Right ventricle myocardium superior (tissue), 1 donor: Measurements from ENCODE around the gene NPTN. TPM values are rescaled to one million over a fixed set of nuclear protein-coding genes. Genes with fewer than 3 reads are reported as not detected.
"Not testable (repeated sequence)": the region's sequence is repeated elsewhere in the genome, so short reads cannot be mapped to it uniquely, and the experiment has no call there.

ENCODE experiments used
- ATAC-seq: fragments of 200-7000 bp; cut with Tn5 transposase; one replicate; pipeline ENCODE4 v1.9.1; 2020; ENCODE audit warnings: mild to moderate bottlenecking; ENCODE audit not compliant: poor library complexity
- DNase-seq: peaks from one replicate; pipeline ENCODE4 v3.0.0-alpha.2; 2020
- intact Hi-C: fragments of 100-400 bp; cut with DNase I; formaldehyde crosslinking; loops from one replicate; pipeline ENCODE4 v1.11.2; 2022
- total RNA-seq: library from RNA; stranded (reverse); fragmentation: NEBNext Ultra II Directional; extraction: Animal tissue kit (Norgen Biotek cat#: 25700); gene quantifications from one replicate; pipeline ENCODE4 v1.2.1, GENCODE V29; 2021
- donor health status: DM: no; HTN: yes; CAD: no; lungs with severe emphysema.

Gene NPTN
- total RNA-seq, 1 donor from 2014 or later, result 188 TPM

- ATAC-seq, result no peak
- intact Hi-C loops, result no loop called here
- DNase-seq, result no peak
Observed at GRCh38 chr15:73550190-73550589, 83.0 kb downstream of the NPTN start.

GRCh38 chr15:73548925-73549324 is 84.3 kb downstream of the NPTN start:
- not testable (repeated sequence) for ATAC-seq, DNase-seq
- intact Hi-C loops, result loop anchor here (10.0 kb wide), 1 partner anchor 244 kb away; no protein-coding TSS in a partner anchor

GRCh38 chr15:73541479-73541878 is 91.7 kb downstream of the NPTN start:
- ATAC-seq (no peak), DNase-seq (no peak)
- intact Hi-C loops, result loop anchor here (10.0 kb wide), 1 partner anchor 237 kb away; no protein-coding TSS in a partner anchor

- ATAC-seq, result no peak
- intact Hi-C loops, result loop anchor here (10.0 kb wide), 1 partner anchor 235 kb away; no protein-coding TSS in a partner anchor
Observed at GRCh38 chr15:73540161-73540560, 93.0 kb downstream of the NPTN start.

GRCh38 chr15:73539212-73540128 is 93.7 kb downstream of the NPTN start:
- intact Hi-C loops, result loop anchor here (10.0 kb wide), 1 partner anchor 235 kb away; no protein-coding TSS in a partner anchor
- DNase-seq (no peak), ATAC-seq (no peak)

More at GRCh38 chr15:73540161-73540560, 93.0 kb downstream of the NPTN start:
- no peak for DNase-seq

GRCh38 chr15:73538563-73539211 is 94.5 kb downstream of the NPTN start:
- intact Hi-C loops, result no loop called here
- DNase-seq, result no peak
- ATAC-seq, result no peak

- no peak for DNase-seq
- no peak for ATAC-seq
- intact Hi-C loops, result no loop called here
Observed at GRCh38 chr15:73538123-73538522, 95.1 kb downstream of the NPTN start.

GRCh38 chr15:73530649-73531048 is 102.5 kb downstream of the NPTN start:
- intact Hi-C loops, result no loop called here
- ATAC-seq, result no peak

GRCh38 chr15:73527598-73527997 is 105.6 kb downstream of the NPTN start:
- no peak for DNase-seq
- intact Hi-C loops, result no loop called here
- no peak for ATAC-seq

More at GRCh38 chr15:73530649-73531048, 102.5 kb downstream of the NPTN start:
- DNase-seq, result no peak

GRCh38 chr15:73524919-73525318 is 108.3 kb downstream of the NPTN start:
- intact Hi-C loops, result no loop called here
- DNase-seq (no peak), ATAC-seq (no peak)

GRCh38 chr15:73522011-73522410 is 111.2 kb downstream of the NPTN start:
- no peak for DNase-seq
- ATAC-seq, result no peak
- intact Hi-C loops, result no loop called here

GRCh38 chr15:73518876-73519733 is 114.1 kb downstream of the NPTN start:
- DNase-seq (no peak), ATAC-seq (no peak)
- intact Hi-C loops, result no loop called here

GRCh38 chr15:73518180-73518862 is 114.9 kb downstream of the NPTN start:
- no peak for DNase-seq
- intact Hi-C loops, result no loop called here
- peak; percentile 64 for ATAC-seq

- intact Hi-C loops, result no loop called here
- ATAC-seq (peak; percentile 93), DNase-seq (peak; percentile 50)
Observed at GRCh38 chr15:73517566-73517965, 115.6 kb downstream of the NPTN start.

GRCh38 chr15:73515527-73515926 is 117.7 kb downstream of the NPTN start:
- no peak for DNase-seq
- intact Hi-C loops, result no loop called here
- ATAC-seq, result peak; percentile 25
